Renal cortical epithelial cell (primary cell): Measurements from ENCODE around the gene GPC5. TPM values are rescaled to one million over a fixed set of nuclear protein-coding genes. Genes with fewer than 3 reads are reported as not detected.
"Not testable (repeated sequence)": the region's sequence is repeated elsewhere in the genome, so short reads cannot be mapped to it uniquely, and the experiment has no call there.

Experiments used
- DNase-seq: peaks from one replicate; pipeline ENCODE4 v3.0.0-alpha.2; 2011; ENCODE audit warnings: low read depth
- total RNA-seq: library from RNA; depleted of rRNA; stranded (reverse); fragments of >200 nt; gene quantifications from 2 replicates; pipeline ENCODE4 v1.2.3, GENCODE V29; 2014

Gene GPC5
- total RNA-seq, 1 donor from 2014 or later: 0.75 TPM

DNA sequence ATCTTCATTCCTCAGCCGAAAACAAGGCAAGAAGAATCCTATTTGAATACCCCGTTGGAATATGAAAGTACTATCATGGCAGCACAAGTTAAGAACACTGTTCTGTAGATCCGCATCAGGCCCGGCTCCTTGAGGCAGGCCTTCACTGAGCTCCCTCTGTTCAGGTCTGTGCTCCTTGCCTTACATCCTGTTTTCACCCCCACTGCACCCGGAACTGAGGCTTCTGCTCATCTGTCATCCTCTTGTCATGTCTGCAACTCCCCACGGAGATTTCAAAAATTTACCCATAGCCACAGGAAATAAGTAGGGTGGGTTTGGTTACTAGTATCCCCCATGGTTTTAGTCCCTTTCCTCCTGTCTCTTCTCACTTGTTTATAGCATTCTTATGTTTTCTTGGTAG is 861.9 kb downstream of the GPC5 start:
- no peak for DNase-seq

DNA sequence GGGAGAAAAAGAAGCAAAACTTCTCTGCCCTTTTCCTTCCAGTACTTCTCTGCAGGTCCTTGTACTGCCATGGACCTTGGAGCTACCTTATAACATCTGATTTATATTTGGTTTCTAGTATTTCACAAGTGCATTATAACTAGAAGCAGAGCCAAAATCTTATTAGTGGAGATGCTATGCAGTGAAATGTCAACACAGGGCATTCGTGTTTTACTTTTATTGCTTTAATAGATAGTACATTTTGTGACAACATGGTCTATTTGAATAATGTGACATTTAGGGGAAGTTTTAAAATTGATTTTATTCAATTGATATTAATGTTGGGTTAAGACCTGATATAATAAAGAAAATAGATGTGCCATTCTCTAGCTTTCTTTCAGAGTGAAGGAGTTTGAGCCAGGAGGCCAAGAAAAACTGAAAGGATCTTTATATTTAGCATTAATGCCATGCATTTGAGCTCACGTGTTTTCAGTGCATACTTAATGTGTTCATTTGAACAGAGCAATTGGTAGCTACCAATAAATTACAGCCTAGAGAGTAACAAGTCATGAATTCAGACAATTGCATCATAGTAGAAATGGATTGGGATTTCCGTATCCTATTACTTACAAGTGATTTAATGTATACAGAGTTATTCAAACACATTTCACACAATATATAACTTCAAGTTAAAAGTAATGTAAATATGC is 863.8 kb downstream of the GPC5 start:
- DNase-seq: no peak

DNA sequence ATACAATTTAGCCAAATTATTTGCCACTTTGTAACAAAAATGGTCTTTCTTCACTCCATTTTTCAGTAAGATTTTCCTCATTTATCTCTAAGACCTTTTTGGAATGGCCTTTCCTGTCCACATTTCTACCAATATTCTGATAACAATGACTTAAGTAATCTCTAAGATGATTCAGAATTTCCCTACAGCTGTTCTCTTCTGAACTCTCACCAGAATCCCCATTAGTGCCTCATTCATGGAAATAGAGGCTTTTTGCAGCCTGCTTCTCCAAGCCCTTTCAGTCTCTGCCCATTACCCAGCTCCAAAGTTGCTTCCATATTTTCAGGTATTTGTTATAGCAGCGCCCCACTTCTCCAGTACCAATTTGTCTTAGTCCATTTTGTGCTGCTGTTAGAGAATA is 867.0 kb downstream of the GPC5 start:
- DNase-seq: no peak

DNA sequence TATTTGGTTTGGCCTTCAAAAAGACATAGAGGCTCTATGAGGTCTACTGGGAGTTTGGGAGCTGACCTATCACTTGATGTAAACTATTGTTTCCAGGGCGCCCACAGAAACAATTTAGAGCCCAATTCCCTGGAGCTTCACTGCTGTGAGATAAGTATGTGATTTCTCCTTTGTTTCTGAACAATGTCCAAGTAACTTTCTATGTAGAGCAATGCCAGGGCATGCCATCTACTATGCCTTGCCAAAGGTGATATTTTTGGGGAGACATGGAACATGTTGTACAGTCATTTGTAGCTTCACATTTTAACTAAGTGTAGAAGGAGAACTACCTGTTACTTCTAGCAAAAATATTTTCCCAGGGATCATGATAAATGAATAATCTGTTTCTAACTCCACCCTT is 872.6 kb downstream of the GPC5 start:
- DNase-seq: no peak

DNA sequence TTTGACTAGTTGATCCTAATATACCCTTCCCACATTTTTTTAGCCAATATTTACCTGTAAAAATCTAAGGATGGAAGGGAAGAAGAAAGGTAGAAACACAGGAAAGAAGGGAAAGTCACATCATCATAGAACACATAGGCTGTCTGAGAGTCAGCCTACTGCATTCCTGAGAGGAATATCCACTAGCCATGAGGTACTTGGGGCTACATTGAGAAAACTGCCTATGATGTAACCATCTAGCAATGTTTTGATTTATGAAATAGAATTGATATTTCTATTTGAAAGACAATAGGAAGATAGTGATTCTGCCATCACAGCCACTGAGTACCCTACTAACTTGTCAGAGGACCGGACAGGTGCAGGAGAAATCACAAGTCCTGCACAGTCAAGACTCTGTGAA is 873.8 kb downstream of the GPC5 start:
- DNase-seq: no peak

DNA sequence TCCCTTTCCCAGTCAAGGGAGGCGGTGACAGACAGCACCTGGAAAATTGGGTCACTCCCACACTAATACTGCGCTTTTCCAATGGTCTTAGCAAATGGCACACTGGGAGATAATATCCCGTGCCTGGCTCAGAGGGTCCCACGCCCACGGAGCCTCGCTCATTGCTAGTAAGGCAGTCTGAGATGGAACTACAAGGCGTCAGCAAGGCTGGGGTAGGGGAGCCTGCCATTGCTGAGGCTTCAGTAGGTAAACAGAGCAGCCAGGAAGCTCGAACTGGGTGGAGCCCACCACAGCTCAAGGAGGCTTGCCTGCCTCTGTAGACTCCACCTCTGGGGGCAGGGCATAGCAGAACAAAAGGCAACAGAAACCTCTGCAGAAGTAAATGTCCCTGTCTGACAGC is 882.6 kb downstream of the GPC5 start:
- DNase-seq: not testable (repeated sequence)

DNA sequence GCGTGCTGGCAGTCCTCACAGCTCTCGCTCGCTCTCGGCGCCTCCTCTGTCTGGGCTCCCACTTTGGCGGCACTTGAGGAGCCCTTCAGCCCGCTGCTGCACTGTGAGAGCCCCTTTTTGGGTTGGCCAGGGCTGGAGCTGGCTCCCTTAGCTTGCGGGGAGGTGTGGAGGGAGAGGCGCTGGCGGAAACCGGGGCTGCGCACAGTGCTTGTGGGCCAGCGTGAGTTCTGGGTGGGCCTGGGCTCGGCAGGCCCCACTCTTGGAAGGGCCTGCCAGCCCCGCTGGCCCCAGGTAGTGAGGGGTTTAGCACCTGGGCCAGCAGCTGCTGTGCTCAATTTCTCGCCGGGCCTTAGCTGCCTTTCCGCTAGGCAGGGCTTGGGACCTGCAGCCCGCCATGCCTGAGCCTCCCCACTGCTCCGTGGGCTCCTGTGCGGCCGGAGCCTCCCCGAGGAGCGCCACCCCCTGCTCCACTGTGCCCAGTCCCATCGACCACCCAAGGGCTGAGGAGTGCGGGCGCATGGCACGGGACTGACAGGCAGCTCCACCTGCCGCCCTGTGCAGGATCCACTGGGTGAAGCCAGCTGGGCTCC is 892.4 kb downstream of the GPC5 start:
- not testable (repeated sequence) for DNase-seq

DNA sequence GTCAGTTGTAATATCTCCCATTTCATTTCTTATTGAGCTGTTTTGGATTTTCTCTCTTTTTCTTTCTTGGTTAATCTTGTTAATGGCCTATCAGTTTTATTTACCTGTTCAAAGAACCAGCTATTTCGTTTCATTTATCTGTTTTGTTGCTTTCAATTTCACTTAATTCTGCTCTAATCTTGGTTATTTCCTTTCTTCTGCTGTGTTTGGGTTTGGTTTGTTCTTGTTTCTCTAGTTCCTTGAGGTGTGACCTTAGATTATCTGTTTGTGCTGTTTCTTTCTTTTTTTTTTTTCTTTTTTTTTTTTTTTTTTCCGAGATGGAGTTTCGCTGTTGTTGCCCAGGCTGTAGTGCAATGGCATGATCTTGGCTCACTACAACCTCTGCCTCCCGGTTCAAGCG is 896.1 kb downstream of the GPC5 start:
- DNase-seq: not testable (repeated sequence)

DNA sequence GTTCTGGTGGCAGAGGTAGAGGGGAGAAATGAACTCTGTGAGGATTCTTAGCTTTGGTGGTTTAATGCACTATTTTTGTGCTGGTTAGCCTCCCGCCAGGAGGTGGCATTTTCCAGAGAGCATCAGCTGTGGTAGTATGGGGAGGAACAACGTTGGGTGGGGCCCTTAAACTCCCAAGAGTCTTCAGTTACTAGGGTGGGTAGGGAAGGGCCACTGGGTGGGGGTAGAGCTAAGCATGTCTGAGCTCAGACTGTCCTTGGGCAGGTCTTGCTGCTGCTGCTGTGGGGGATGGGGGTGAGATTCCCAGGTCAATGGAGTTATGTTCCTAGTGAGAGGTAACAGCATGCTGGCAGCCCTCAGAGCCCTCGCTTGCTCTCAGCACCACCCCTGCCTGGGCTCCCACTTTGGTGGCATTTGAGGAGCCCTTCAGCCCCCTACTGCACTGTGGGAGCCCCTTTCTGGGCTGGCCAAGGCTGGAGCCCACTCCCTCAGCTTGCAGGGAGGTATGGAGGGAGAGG is 897.8 kb downstream of the GPC5 start:
- DNase-seq: not testable (repeated sequence)

DNA sequence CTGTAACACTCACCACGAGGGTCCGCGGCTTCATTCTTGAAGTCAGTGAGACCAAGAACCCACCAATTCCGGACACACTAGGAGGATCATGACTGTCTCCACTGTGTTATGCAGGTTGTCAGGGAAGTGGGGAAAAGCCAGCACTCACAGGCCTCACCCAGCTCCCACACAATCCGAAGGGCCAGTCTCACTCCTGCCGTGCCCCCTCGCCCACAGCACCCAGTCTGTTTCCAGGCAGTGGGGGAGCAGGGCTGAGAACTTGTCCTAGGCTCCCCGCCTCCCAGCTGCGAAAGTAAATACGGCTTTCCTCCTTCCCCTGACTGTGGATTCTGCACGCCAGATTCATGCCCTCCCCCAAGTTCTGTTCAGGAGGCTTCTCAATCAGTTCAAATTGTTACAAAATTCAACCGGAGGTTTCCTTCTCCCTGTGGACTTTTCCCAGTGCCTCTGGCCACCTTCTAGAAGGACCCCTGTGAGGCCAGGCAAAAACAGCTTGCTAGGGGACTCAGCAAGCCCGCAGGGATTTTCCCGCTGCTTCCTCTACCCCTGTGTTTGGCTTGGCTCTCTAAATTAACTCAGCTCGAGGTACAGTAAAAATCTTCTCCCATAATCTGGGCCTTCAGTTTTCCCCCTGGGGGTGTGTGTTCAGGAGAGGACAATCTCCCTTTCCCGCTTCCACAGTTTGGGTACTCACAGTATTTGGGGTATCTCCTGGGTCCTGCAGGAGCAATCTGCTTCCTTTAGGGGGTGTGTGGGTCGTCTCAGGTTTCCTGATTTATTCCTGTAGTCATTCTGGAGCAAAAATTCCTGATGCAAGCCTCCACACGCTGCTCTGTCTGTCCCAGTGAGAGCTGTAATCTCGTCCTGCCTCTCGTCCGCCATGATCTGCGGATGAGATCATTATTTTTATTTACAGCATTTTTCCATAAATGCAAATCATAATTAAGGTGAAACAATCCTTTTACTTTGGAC is 899.8 kb downstream of the GPC5 start:
- no peak for DNase-seq

DNA sequence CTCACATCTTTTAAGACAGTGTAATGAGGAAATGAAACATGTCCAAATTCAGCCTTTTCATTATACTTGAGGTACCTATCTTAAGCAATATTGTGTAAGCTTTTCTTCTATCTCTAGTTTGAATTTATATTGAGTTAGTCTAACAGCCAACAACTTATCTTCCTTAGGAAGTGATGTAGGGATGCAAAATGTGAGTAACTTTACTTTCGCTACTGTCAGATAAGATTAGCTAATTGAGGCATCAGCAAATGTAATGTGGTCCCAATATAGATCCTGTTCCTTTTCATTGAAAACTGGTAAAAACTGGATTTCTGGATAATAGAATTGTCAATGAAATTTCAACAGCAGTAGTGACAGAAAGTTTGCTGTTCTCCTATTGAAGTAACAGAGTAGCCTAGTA is 902.2 kb downstream of the GPC5 start:
- no peak for DNase-seq

DNA sequence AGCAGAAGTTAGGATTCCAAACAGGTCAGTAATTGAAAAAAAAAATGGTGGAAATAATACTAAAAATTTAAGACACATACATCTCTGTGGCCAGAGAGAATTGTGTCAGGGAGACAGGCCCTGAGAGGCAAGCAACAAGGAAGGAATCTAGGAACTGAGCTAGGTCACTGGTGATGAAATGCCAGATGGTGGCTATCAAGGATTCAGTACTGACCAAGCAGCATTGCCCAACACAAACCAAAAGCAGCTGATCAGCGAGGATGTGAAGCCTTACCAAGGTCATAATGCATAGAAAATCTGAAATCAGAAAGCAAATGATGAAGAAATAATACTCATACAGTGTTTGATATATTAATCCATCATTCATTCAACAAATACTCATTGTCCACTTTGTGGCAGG is 905.0 kb downstream of the GPC5 start:
- no peak for DNase-seq

DNA sequence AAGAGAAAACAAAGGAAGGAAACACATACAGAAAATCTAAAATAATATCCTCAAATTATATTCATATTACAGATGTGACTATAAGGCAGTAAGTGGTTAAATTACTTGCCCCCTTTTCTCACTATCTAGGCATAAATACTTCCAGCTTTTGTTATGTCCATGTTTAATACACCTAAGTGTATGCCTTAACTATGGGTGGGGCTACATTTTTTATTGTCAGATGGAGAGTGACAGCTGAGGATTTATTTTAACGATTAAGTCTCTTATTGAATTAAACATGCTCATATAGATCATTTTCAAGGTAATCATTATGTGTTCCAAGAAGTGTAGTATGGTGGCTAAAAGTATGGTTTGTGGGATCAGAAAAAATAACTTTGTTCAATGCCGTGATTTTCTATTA is 909.3 kb downstream of the GPC5 start:
- no peak for DNase-seq

DNA sequence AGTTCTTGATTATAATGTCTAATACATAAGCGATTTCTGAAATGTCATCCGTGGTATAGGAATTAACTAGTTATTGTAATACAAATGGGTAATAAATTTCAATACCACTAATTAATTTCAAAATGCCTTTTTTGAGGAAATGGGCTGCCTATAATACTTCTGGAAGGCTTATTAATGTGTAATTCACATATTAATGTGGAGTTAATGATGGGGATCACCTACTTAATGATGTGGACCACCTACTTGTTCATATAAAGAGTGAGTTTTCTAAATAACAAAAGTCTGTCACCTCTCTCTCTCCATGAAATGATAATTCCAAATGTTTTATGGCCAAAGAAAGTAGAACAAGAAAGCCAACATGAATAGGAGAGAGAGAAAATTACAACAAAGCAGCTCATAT is 914.4 kb downstream of the GPC5 start:
- DNase-seq: no peak

DNA sequence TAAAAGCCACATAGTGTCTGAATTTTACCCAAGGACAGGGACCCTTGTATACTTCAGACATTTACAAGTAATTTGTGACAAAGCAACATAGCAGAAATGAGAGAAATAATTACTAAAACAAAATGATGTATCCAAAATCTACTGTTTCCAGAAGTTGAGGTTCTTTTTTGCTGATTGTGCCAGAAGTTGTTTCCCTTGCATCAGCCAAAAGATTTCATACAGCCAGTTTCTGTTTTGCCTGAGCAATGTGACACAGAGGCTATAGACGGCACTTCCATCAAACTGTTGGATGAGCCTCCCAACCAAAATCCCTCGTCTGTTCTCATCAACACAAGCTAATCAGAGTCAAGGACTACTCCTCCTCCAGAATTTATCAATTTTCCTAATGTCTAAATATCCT is 915.0 kb downstream of the GPC5 start:
- DNase-seq: no peak

DNA sequence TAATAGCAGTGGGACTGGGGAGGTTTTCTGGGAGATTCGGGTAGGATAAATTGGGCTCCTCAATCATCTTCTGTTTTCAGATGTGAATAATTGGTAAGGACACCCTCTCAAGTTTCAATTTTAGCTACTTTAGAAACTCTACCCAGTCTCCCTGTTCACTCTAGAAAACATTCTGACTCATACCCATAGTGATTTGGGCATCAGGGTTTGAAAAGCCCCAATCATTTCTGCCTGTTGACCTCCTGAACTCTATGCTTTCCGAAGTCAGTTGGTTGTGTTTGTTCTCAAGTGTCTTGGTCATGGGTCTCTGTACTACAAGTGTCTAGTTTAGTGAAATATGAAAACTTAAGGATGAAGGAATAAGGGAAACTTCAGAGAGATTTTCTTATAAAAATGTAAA is 916.8 kb downstream of the GPC5 start:
- DNase-seq: no peak

DNA sequence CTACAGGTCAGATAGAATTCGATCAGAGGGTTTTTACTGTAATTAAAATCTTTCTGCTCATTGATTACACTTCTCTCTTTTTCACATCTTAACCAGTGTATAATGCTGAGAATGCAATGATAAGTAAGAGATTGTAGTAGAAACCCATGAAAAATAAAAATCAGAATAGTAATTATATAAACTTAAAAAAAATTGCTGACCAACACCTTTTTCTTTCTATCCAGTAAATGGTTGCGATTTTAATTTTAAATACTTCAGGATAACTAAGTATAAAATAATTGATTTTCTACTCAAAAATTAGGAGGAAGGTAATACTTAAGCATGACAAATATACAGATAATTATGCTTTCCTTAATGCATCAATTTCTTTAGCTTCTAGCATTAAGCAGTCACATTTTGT is 917.6 kb downstream of the GPC5 start:
- no peak for DNase-seq

DNA sequence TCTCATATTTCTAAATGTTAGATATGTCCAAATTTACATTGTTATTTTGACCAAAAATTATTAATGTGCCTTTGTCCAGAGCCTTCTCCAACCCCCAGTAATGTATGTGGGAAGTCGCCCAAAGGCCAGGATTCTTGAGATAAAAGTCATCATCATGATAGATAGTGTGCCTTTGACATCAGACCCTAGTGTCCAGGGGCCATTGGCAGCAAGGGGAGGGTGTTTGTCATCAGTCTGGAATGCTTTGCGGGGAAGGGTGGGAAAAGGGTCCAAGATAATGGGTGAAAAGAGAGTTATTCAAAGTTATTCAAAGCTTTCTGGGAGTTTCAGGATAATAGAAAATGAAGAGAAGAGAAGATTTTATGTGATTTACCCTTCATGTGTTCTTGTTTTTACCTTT is 918.6 kb downstream of the GPC5 start:
- DNase-seq: no peak

DNA sequence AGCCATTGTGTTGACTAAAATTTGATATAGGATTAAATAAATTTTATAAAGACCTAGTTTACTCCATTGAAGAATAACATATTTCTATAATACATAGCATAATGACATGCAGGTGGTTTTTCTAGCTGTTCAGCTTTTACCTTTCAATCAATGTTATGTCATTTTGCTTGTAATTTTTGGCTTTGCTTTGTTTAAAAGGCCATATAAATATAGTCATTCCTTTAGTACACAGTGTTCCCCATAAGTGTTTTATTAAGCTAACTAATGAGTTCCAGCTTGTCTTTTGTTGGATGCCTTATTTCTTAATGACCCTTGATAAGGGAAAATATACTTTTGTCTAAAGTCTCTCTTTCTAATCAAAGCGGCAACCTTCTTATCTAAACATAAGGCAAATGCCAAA is 921.9 kb downstream of the GPC5 start:
- no peak for DNase-seq

DNA sequence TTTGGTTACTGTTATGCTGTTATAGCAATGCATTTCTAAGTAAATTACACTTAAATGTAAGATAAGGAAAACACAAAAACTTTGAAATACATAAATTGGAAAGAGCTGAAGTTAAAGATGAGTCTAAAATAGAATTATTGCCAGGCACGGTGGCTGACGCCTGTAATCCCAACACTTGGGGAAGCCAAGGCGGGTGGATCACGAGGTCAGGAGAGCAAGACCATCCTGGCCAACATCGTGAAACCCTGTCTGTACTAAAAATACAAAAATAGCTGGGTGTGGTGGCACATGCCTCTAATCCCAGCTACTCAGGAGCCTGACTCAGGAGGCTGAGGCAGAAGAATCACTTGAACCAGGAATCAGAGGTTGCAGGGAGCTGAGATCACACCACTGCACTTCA is 922.8 kb downstream of the GPC5 start:
- no peak for DNase-seq

DNA sequence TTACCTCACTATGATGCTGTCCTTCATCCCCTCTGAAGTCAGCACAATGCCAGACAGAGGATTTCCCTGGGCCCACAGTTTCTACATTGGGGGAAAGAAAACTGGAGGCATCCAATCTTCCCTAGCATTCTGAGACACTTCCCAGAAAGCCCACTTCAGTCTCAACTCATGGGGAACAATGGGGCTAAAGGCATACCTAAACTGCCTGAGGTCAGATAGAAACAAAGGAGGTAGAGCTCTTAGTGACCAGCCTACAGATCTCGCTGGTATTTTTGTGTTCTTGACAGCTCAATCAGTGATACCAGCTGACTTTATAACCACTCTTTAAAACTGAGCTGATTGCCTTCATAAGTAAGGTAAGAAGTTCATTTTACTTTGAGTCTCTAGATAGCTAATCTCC is 947.2 kb downstream of the GPC5 start:
- DNase-seq: no peak

DNA sequence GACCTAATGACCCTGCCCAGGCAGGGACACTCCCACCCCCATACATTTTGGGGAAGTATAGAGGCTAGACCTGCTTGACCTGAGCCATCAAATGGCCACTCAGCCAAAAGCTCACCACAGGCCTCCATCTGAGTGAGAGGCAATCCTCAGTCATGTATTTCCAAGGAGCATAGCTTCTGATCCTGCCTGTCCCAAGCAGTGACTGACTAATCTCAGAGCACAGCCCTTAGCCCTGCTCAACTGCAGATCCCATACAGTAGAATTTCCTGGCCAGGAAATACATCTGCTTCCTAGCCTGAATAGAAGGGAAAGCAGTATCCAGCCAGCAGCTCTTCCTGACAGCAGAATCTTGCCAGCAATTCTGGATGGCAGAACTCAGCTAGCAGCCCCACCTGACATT is 947.6 kb downstream of the GPC5 start:
- no peak for DNase-seq

DNA sequence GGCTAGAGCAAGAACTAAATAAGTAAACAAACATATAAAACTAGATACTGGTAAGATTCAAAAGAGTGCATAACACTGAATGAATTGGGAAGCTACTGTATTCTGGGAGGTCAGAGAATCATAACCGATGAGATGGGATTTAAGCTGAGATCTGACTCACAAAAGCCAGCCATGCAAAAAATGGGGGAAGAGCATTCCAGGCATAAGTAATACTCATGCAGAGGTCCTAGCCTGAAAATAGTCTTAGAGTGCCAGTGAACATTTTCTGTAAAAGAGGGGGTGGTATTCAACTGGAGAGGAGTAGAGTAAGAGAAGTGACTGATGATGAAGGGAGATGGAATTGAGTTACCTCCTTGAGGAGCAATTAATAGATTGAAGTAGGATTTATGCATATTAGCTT is 956.2 kb downstream of the GPC5 start:
- peak; percentile 1 for DNase-seq
